Endodermal cell (in vitro differentiated cells): Measurements from ENCODE around the gene GCNT2. TPM values are rescaled to one million over a fixed set of nuclear protein-coding genes. Genes with fewer than 3 reads are reported as not detected.

Experiments
- DNase-seq: peaks from one replicate; pipeline ENCODE4 v3.0.0-alpha.2; 2017
- H3K27ac ChIP-seq: 2 replicates; pipeline ENCODE4 v1.5.1; 2013; ENCODE audit warnings: mild to moderate bottlenecking, low read depth, low read length, moderate library complexity
- H3K27me3 ChIP-seq: 2 replicates; pipeline ENCODE4 v1.6.1; 2013; ENCODE audit warnings: mild to moderate bottlenecking, low read length, moderate library complexity; ENCODE audit not compliant: insufficient read depth, control insufficient read depth, poor library complexity, severe bottlenecking
- H3K36me3 ChIP-seq: 2 replicates; pipeline ENCODE4 v1.7.0; 2013; ENCODE audit warnings: mild to moderate bottlenecking, low read length, moderate library complexity; ENCODE audit not compliant: control insufficient read depth, insufficient read depth
- H3K4me1 ChIP-seq: one replicate; pipeline ENCODE4 v1.7.0; 2013; ENCODE audit warnings: low read length; ENCODE audit not compliant: control insufficient read depth, insufficient read depth
- H3K4me3 ChIP-seq: 2 replicates; pipeline ENCODE4 v1.5.1; 2013; ENCODE audit warnings: mild to moderate bottlenecking, low read length, moderate library complexity
- H3K9ac ChIP-seq: 2 replicates; pipeline ENCODE4 v1.6.1; 2013; ENCODE audit warnings: mild to moderate bottlenecking, low read length, moderate library complexity; ENCODE audit not compliant: poor library complexity, severe bottlenecking; ENCODE audit errors: extremely low read depth
- H3K9me3 ChIP-seq: 2 replicates; pipeline ENCODE4 v1.6.1; 2013; ENCODE audit warnings: mild to moderate bottlenecking, low read length, moderate library complexity; ENCODE audit not compliant: control insufficient read depth
- H3K27ac Mint-ChIP-seq: 2 replicates; pipeline ENCODE4 v1.8.0; 2020; ENCODE audit warnings: mixed read lengths
- H3K27me3 Mint-ChIP-seq: 2 replicates; pipeline ENCODE4 v1.8.0; 2021; ENCODE audit warnings: mild to moderate bottlenecking, mixed read lengths; ENCODE audit not compliant: insufficient read depth
- H3K36me3 Mint-ChIP-seq: 2 replicates; pipeline ENCODE4 v1.8.0; 2020; ENCODE audit warnings: low read depth, mixed read lengths
- H3K4me1 Mint-ChIP-seq: 2 replicates; pipeline ENCODE4 v1.8.0; 2020; ENCODE audit warnings: mixed read lengths
- H3K4me3 Mint-ChIP-seq: 2 replicates; pipeline ENCODE4 v1.8.0; 2020; ENCODE audit warnings: mild to moderate bottlenecking, moderate library complexity, mixed read lengths
- H3K9me3 Mint-ChIP-seq: 2 replicates; pipeline ENCODE4 v1.8.0; 2020; ENCODE audit warnings: mild to moderate bottlenecking, mixed read lengths
- WGBS, 2 experiments: methylation state at CpG; one replicate each; pipeline versions ENCODE4 v1.1.5 to v1.1.7; 2013; ENCODE audit warnings: missing lambda C conversion rate in 2 of 2, mixed read lengths in 1 of 2; ENCODE audit not compliant: insufficient coverage in 1 of 2, insufficient read length in 1 of 2; 5-methylcytosine and 5-hydroxymethylcytosine counted together
- total RNA-seq, 2 donors: library from RNA; stranded (reverse); fragmentation: NEBNext Ultra II Directional in 1 of 2; extraction: Animal tissue kit (Norgen Biotek cat#: 25700) in 1 of 2; gene quantifications; 2 replicates in 1 of 2; 3 replicates in 1 of 2; pipeline ENCODE4 v1.2.1, GENCODE V29; 2021
- TF ChIP-seq, protein P1 (sequence below): fragments of 200-600 bp; sonication (generic); conservative IDR thresholded peaks from 2 replicates; pipeline ENCODE4 v1.5.0; 2021; ENCODE audit warnings: antibody characterized with exemption, mild to moderate bottlenecking

The GCNT2 gene
- total RNA-seq, 2 donors from 2014 or later: 23.3 to 24.9 TPM

DNA sequence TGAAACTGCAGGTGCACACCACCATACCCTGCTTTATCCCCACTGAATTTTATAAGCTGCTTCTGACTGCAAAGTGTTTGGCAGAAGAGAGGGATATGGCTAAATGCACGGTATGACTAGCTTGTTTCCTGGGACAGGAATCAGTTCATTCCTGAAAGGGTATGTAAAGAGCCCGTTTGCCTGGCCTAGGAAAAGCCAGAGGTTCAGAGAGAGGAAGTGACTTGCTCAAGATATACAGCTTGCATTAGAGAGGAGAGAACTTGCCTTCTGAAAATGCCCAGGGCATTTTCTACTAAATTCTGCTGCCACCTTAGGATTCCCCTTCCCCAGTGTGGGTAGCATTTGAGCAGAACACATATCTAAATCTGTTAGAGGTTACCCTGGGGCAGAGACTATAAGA is 683 bp upstream of the GCNT2 start:
- no peaks in the 10 kb centered on the region for H3K27me3 ChIP-seq
- no peaks in the 10 kb centered on the region for H3K36me3 ChIP-seq
- Mint-ChIP-seq H3K27me3 (no peaks in the 10 kb centered on the region), H3K27ac (peak overlapping the region; percentile 92), H3K9me3 (no peaks in the 10 kb centered on the region), H3K4me1 (peaks cover 36% of the 10 kb centered on the region), H3K4me3 (peak overlapping the region; percentile 13), H3K36me3 (no peaks in the 10 kb centered on the region)
- H3K9ac ChIP-seq: no peak overlapping the region
- no peaks in the 10 kb centered on the region for H3K9me3 ChIP-seq
- WGBS, 2 experiments: 62 to 64% methylated on average over 2 of the region's 2 CpGs
- DNase-seq: no peak
- H3K4me3 ChIP-seq: peak overlapping the region; percentile 44
- no peak overlapping the region for H3K27ac ChIP-seq
- TF ChIP-seq, protein P1, sequence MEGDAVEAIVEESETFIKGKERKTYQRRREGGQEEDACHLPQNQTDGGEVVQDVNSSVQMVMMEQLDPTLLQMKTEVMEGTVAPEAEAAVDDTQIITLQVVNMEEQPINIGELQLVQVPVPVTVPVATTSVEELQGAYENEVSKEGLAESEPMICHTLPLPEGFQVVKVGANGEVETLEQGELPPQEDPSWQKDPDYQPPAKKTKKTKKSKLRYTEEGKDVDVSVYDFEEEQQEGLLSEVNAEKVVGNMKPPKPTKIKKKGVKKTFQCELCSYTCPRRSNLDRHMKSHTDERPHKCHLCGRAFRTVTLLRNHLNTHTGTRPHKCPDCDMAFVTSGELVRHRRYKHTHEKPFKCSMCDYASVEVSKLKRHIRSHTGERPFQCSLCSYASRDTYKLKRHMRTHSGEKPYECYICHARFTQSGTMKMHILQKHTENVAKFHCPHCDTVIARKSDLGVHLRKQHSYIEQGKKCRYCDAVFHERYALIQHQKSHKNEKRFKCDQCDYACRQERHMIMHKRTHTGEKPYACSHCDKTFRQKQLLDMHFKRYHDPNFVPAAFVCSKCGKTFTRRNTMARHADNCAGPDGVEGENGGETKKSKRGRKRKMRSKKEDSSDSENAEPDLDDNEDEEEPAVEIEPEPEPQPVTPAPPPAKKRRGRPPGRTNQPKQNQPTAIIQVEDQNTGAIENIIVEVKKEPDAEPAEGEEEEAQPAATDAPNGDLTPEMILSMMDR: no peak
- peaks cover 8% of the 10 kb centered on the region for H3K4me1 ChIP-seq

DNA sequence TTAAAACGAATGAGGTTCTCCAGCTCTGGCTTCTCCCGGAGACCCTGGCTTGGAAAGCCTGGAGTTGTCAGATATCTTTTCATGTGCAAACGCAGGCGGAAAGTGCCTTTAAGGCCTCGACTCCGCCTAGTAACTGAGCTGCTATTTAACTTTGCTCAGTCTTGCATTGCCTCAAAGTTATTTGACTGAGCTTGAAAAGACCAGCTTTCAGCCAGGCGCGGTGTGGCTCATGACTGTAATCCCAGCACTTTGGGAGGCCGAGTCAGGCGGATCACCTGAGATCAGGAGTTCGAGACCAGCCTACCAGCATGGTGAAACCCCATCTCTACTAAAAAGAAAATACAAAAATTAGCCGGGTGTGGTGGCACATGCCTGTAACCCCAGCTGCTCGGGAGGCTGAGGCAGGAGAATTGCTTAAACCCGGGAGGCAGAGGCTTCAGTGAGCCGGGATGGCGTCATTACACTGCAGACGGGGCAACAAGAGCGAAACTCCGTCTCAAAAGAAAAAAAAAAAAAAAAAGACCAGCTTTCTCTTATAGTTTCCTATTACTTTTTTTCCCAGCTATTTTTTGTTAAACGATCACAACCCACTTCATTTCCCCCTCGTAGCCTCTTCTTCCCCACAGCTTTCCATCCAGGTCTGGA is 1.9 kb downstream of the GCNT2 start:
- no peak overlapping the region for H3K4me3 Mint-ChIP-seq
- no peaks in the 10 kb centered on the region for H3K9me3 ChIP-seq
- peak overlapping the region; percentile 6 for H3K27ac Mint-ChIP-seq
- no peaks in the 10 kb centered on the region for H3K9me3 Mint-ChIP-seq
- H3K27me3 Mint-ChIP-seq: no peaks in the 10 kb centered on the region
- H3K36me3 Mint-ChIP-seq: no peaks in the 10 kb centered on the region
- peaks cover 39% of the 10 kb centered on the region for H3K4me1 Mint-ChIP-seq
- no peak overlapping the region for H3K9ac ChIP-seq
- peaks cover 9% of the 10 kb centered on the region for H3K4me1 ChIP-seq
- H3K27me3 ChIP-seq: no peaks in the 10 kb centered on the region
- 76 to 79% methylated on average over 16 to 21 of the region's 21 CpGs for WGBS, 2 experiments
- no peaks in the 10 kb centered on the region for H3K36me3 ChIP-seq
- no peak overlapping the region for H3K27ac ChIP-seq
- TF ChIP-seq, protein P1: no peak
- DNase-seq: peak; percentile 80
- H3K4me3 ChIP-seq: no peak overlapping the region

DNA sequence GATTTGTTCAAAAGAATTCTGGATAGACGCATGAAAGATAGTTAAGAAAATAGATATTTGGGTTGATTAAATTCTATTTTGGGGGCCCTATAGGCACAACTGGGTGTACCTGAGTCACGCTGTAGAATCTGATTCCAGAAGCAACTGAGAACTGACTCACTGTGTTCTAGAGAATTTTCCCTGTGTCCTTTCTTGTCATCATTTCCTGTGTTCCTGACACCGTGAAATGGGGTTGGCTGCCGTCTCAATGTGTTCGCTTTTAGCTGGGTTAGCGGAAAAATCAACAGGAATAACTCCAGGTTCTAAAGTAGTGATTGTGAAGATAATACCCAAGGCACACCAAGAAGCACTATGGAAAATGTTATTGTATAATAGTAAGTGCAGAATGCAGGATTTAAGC is 5.0 kb downstream of the GCNT2 start:
- no peak overlapping the region for H3K4me3 ChIP-seq
- H3K4me3 Mint-ChIP-seq: no peak overlapping the region
- 96 to 97% methylated on average over 6 of the region's 6 CpGs for WGBS, 2 experiments

More for the DNA sequence above, 5.0 kb downstream of the GCNT2 start:
- TF ChIP-seq, protein P1: no peak
- peaks cover 7% of the 10 kb centered on the region for H3K4me1 ChIP-seq
- Mint-ChIP-seq H3K27me3 (no peaks in the 10 kb centered on the region), H3K9me3 (no peaks in the 10 kb centered on the region), H3K36me3 (no peaks in the 10 kb centered on the region), H3K27ac (no peak overlapping the region), H3K4me1 (peaks cover 39% of the 10 kb centered on the region)
- H3K9me3 ChIP-seq: no peaks in the 10 kb centered on the region
- DNase-seq: no peak
- H3K36me3 ChIP-seq: no peaks in the 10 kb centered on the region
- H3K27ac ChIP-seq: no peak overlapping the region
- H3K9ac ChIP-seq: no peak overlapping the region
- H3K27me3 ChIP-seq: no peaks in the 10 kb centered on the region
